ENCODE results near the gene XKR7.
"Not testable (repeated sequence)": the region's sequence is repeated elsewhere in the genome, so short reads cannot be mapped to it uniquely, and the experiment has no call there.

Gene XKR7

GRCh38 chr20:32018269-32019155 is 50.6 kb downstream of the XKR7 start:
- ATAC-seq: peak; percentile 42 to 55

GRCh38 chr20:32019156-32019510 is 51.2 kb downstream of the XKR7 start:
- no peak for ATAC-seq

- ATAC-seq: no peak
Measured at GRCh38 chr20:32019563-32020463, 51.9 kb downstream of the XKR7 start.

- no peak for ATAC-seq
Measured at GRCh38 chr20:32021091-32021490, 53.1 kb downstream of the XKR7 start.

GRCh38 chr20:32024683-32025295 is 56.8 kb downstream of the XKR7 start:
- no peak for ATAC-seq

- no peak for ATAC-seq
Measured at GRCh38 chr20:32027643-32028042, 59.7 kb downstream of the XKR7 start.

GRCh38 chr20:32028647-32029372 is 60.9 kb downstream of the XKR7 start:
- no peak for ATAC-seq

GRCh38 chr20:32029561-32029960 is 61.6 kb downstream of the XKR7 start:
- no peak for ATAC-seq

GRCh38 chr20:32031007-32031958 is 63.3 kb downstream of the XKR7 start:
- ATAC-seq: peak; percentile 44 to 63

GRCh38 chr20:32033316-32033715 is 65.4 kb downstream of the XKR7 start:
- no peak for ATAC-seq

- not testable (repeated sequence) for ATAC-seq
Measured at GRCh38 chr20:32033721-32034120, 65.8 kb downstream of the XKR7 start.

- ATAC-seq: no peak
Measured at GRCh38 chr20:32034581-32035425, 66.9 kb downstream of the XKR7 start.

- no peak for ATAC-seq
Measured at GRCh38 chr20:32035426-32035779, 67.5 kb downstream of the XKR7 start.

GRCh38 chr20:32036252-32036651 is 68.3 kb downstream of the XKR7 start:
- ATAC-seq: no peak

GRCh38 chr20:32036716-32037485 is 69.0 kb downstream of the XKR7 start:
- no peak for ATAC-seq

- no peak for ATAC-seq
Measured at GRCh38 chr20:32037929-32038328, 70.0 kb downstream of the XKR7 start.

GRCh38 chr20:32040142-32040953 is 72.4 kb downstream of the XKR7 start:
- ATAC-seq: peak in 1 of 2 donors; percentile 49

- ATAC-seq: no peak
Measured at GRCh38 chr20:32045999-32046398, 78.0 kb downstream of the XKR7 start.
